Peyer's patch (tissue), 4 donors: Measurements from ENCODE around the gene DCAF4L1.

Source experiments
- CTCF ChIP-seq, 6 experiments: fragments of 450-650 bp in 4 of 6; fragments of 200-600 bp in 2 of 6; sonication (generic) in 1 of 6; IDR thresholded peaks; one replicate each; pipeline ENCODE4 v1.5.1; 2017 to 2019; ENCODE audit warnings: antibody characterized with exemption in 6 of 6, mild to moderate bottlenecking in 3 of 6, moderate library complexity in 1 of 6
- POLR2A ChIP-seq, 2 donors: fragments of 450-650 bp; IDR thresholded peaks; one replicate each; pipeline ENCODE4 v1.5.1; 2017; ENCODE audit warnings: antibody characterized with exemption in 2 of 2, mild to moderate bottlenecking in 2 of 2, moderate library complexity in 2 of 2

GRCh38 chr4:41981456-41981855 is at the start of gene DCAF4L1:
- TF ChIP-seq POLR2A (IDR thresholded peaks at IDR 0.05) (no peak), CTCF (IDR thresholded peaks at IDR 0.05) (no peak)
